ENCODE measurements around the gene GRM7.

GRCh38 chr3:7305561-7305960, 444.6 kb downstream of the GRM7 start:
- TF ChIP-seq CTCF (IDR thresholded peaks at IDR 0.05): no peak
- TF ChIP-seq POLR2A (IDR thresholded peaks at IDR 0.05): no peak
